HepG2 (cell line): ENCODE measurements around the gene NUP62. TPM values are rescaled to one million over a fixed set of nuclear protein-coding genes. Genes with fewer than 3 reads are reported as not detected.

Experiments
- AHR ChIP-seq: IDR thresholded peaks from 2 replicates; pipeline ENCODE4 v1.6.1; 2018; ENCODE audit warnings: missing genetic modification reagents, missing compliant biosample characterization
- ARNT2 ChIP-seq: sonication (generic); formaldehyde crosslinking; IDR thresholded peaks from 2 replicates; pipeline ENCODE4 v1.8.0; 2022; ENCODE audit warnings: mild to moderate bottlenecking, low read depth, missing genetic modification reagents, moderate library complexity
- FOXC1 ChIP-seq: sonication (generic); formaldehyde crosslinking; IDR thresholded peaks from 2 replicates; pipeline ENCODE4 v1.8.0; 2022; ENCODE audit warnings: mild to moderate bottlenecking, missing genetic modification reagents, borderline replicate concordance
- FOXK1 ChIP-seq: sonication (generic); formaldehyde crosslinking; IDR thresholded peaks from 2 replicates; pipeline ENCODE4 v1.4.0; 2020; ENCODE audit warnings: low read depth, missing genetic modification reagents, borderline replicate concordance
- HOXA7 ChIP-seq: sonication (generic); formaldehyde crosslinking; IDR thresholded peaks from 2 replicates; pipeline ENCODE4 v1.8.1; 2022; ENCODE audit warnings: mild to moderate bottlenecking, missing genetic modification reagents, moderate library complexity
- KLF12 ChIP-seq: sonication (generic); formaldehyde crosslinking; IDR thresholded peaks from 2 replicates; pipeline ENCODE4 v1.4.0; 2020; ENCODE audit warnings: missing genetic modification reagents, borderline replicate concordance
- MAZ ChIP-seq, 2 experiments: sonication (generic) in 1 of 2; formaldehyde crosslinking in 1 of 2; IDR thresholded peaks; 2 replicates each; pipeline versions ENCODE4 v1.5.0 to v1.6.1; 2012 to 2020; ENCODE audit warnings: low read depth in 2 of 2, mild to moderate bottlenecking in 2 of 2, borderline replicate concordance in 1 of 2, improper control_type of control experiment in 1 of 2, low read length in 1 of 2, missing genetic modification reagents in 1 of 2, moderate library complexity in 1 of 2
- MYNN ChIP-seq: sonication (generic); formaldehyde crosslinking; IDR thresholded peaks from 2 replicates; pipeline ENCODE4 v1.4.0; 2020; ENCODE audit warnings: mild to moderate bottlenecking, low read depth, missing genetic modification reagents
- PHB2 ChIP-seq: fragments of 450-650 bp; IDR thresholded peaks from 2 replicates; pipeline ENCODE4 v1.6.1; 2018; ENCODE audit not compliant: partially characterized antibody
- RFX5 ChIP-seq: IDR thresholded peaks from 2 replicates; pipeline ENCODE4 v1.6.1; 2011; ENCODE audit warnings: low read depth, low read length, improper control_type of control experiment
- RFXANK ChIP-seq: IDR thresholded peaks from 2 replicates; pipeline ENCODE4 v1.6.1; 2016
- SP1 ChIP-seq, 2 experiments: fragments of 450-650 bp in 1 of 2; sonication (generic) in 1 of 2; formaldehyde crosslinking in 1 of 2; IDR thresholded peaks; 2 replicates each; pipeline versions ENCODE4 v1.4.0 to v1.6.1; 2016 to 2020; ENCODE audit warnings: missing genetic modification reagents in 1 of 2
- TBL1XR1 ChIP-seq: fragments of 150-350 bp; IDR thresholded peaks from 2 replicates; pipeline ENCODE4 v1.6.1; 2014; ENCODE audit warnings: borderline replicate concordance, low read length; ENCODE audit not compliant: partially characterized antibody
- TMF1 ChIP-seq: sonication (generic); formaldehyde crosslinking; IDR thresholded peaks from 2 replicates; pipeline ENCODE4 v1.8.1; 2022; ENCODE audit warnings: low read depth, missing genetic modification reagents
- ZNF263 ChIP-seq: sonication (generic); formaldehyde crosslinking; IDR thresholded peaks from 2 replicates; pipeline ENCODE4 v1.4.0; 2020; ENCODE audit warnings: missing genetic modification reagents
- ZNF33B ChIP-seq: sonication (generic); formaldehyde crosslinking; IDR thresholded peaks from 2 replicates; pipeline ENCODE4 v1.5.1; 2020; ENCODE audit warnings: mild to moderate bottlenecking, missing genetic modification reagents
- ZNF776 ChIP-seq: sonication (generic); formaldehyde crosslinking; IDR thresholded peaks from 2 replicates; pipeline ENCODE4 v1.4.0; 2020; ENCODE audit warnings: mild to moderate bottlenecking, missing genetic modification reagents
- polyA plus RNA-seq, 8 experiments: library from polyadenylated mRNA; depleted of rRNA in 3 of 8; stranded (reverse) in 7 of 8; unstranded in 1 of 8; fragments of >200 nt; fragmentation: Illumina TruSeq in 4 of 8; extraction: Trizol in 4 of 8; gene quantifications; 2 replicates each; pipeline versions ENCODE4 v1.2.1 to v1.2.3, GENCODE V29; 2011 to 2016; ENCODE audit warnings: low read depth in 4 of 8, missing spikeins in 1 of 8, mixed read lengths in 1 of 8; ENCODE audit not compliant: insufficient read depth in 1 of 8
- total RNA-seq, 5 experiments: library from RNA; depleted of rRNA; stranded (reverse); fragments of >200 nt; fragmentation: Illumina TruSeq; extraction: Trizol; gene quantifications; 2 replicates each; pipeline ENCODE4 v1.2.3, GENCODE V29; 2016; ENCODE audit warnings: low read depth in 1 of 5
- TF ChIP-seq, protein P1 (sequence below): sonication (generic); formaldehyde crosslinking; IDR thresholded peaks from 2 replicates; pipeline ENCODE4 v1.8.1; 2023; ENCODE audit warnings: mild to moderate bottlenecking, moderate library complexity, missing genetic modification reagents
- TF ChIP-seq, protein P2 (sequence below): sonication (generic); formaldehyde crosslinking; IDR thresholded peaks from 2 replicates; pipeline ENCODE4 v1.9.0; 2022; ENCODE audit warnings: missing genetic modification reagents, mild to moderate bottlenecking, borderline replicate concordance
- TF ChIP-seq, protein P3 (sequence below): sonication (generic); formaldehyde crosslinking; IDR thresholded peaks from 2 replicates; pipeline ENCODE4 v1.5.1; 2020; ENCODE audit warnings: mild to moderate bottlenecking, moderate library complexity, missing genetic modification reagents
- TF ChIP-seq, protein P4 (sequence below): sonication (generic); formaldehyde crosslinking; IDR thresholded peaks from 2 replicates; pipeline ENCODE4 v1.4.0; 2020; ENCODE audit warnings: mild to moderate bottlenecking, missing genetic modification reagents

Gene NUP62
- total and polyA plus RNA-seq, 2 of the 13 experiments (the other 11 are each of a cell fraction or from before 2014, with no cell fraction given) = 16.5 to 41.5 TPM

DNA sequence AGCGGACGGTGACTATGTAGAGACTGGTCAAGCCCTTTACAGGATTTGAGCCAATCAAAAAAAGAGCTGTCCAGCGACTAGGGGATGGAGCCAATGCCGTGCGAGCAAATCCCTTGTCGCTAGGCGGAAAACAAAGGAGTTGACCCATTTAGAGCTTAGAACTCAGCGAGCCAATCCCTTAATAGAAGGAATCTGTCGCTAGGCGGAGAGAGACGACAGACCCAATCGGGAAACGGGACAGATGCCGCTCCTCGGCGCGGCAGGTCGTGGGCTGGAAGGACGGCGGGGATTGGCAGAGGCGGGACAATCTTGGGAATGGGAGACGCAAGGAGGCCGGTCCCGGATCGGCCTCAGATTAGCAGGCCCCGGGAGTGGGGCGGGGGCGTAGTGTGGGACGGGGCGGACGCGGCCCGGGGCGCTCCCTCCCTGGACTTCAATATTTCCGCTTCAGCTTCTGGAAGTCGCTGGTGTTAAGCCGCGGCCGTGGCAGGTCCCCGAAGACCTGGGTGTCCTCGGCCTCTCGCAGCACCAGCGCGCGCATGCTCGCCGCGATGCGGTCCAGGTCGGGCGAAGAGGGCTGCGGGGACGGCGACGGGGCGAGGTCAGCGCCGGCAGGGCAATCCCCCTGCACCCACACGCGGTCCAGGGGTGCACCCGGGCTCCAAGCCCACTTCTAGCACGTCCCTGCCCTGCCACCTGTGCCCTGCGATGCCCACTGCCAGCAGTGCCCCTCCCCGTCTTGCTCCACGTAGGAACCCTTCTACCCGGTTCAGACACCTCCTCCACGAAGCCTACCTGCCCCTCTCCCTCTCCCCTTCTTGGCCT is 59.6 kb downstream of the NUP62 start (continued):
- TF ChIP-seq RFXANK (CRISPR knock-in tag) (peak; percentile 99), TBL1XR1 (no peak), KLF12 (CRISPR knock-in tag) (no peak), ZNF33B (CRISPR knock-in tag) (0 out of 2 replicates have a peak, but pooled peaks have one; percentile 72), MYNN (CRISPR knock-in tag) (no peak), MAZ (IDR thresholded peaks at IDR 0.05; ENCODE audit: borderline replicate concordance, low read depth, low read length) (no peak), MAZ (CRISPR knock-in tag; IDR thresholded peaks at IDR 0.05; ENCODE audit: low read depth) (peak; percentile 44; the same call in 1 of the 2 replicates), PHB2 (no peak), TMF1 (CRISPR knock-in tag) (no peak), ZNF263 (CRISPR knock-in tag) (no peak; the same call in 1 of the 2 replicates), RFX5 (peak; percentile 99), ZNF776 (CRISPR knock-in tag) (peak; percentile 78; the same call in 1 of the 2 replicates), FOXC1 (peak; percentile 68), ARNT2 (CRISPR knock-in tag) (no peak), AHR (no peak), FOXK1 (0 out of 2 replicates have a peak, but pooled peaks have one; percentile 34), HOXA7 (CRISPR knock-in tag) (no peak), SP1 (IDR thresholded peaks at IDR 0.05) (no peak), SP1 (CRISPR knock-in tag; IDR thresholded peaks at IDR 0.05) (peak; percentile 51)
- TF ChIP-seq, protein P1, sequence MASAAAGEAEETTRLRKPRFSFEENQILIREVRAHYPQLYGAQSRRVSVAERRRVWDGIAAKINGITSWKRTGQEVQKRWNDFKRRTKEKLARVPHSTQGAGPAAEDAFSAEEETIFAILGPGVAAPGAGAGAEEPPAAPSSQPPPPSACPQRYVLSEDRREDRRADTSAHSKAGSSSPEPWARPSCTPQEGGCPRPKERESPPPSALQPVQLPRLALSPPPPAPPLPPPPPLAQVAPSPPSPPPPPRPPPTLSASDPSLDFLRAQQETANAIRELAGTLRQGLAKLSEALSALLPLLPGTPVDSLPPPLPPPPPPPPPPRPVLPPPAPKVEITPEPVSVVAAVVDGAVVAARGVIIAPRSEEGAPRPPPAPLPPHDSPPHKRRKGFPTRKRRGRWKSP (CRISPR knock-in tag) = no peak
- TF ChIP-seq, protein P2, sequence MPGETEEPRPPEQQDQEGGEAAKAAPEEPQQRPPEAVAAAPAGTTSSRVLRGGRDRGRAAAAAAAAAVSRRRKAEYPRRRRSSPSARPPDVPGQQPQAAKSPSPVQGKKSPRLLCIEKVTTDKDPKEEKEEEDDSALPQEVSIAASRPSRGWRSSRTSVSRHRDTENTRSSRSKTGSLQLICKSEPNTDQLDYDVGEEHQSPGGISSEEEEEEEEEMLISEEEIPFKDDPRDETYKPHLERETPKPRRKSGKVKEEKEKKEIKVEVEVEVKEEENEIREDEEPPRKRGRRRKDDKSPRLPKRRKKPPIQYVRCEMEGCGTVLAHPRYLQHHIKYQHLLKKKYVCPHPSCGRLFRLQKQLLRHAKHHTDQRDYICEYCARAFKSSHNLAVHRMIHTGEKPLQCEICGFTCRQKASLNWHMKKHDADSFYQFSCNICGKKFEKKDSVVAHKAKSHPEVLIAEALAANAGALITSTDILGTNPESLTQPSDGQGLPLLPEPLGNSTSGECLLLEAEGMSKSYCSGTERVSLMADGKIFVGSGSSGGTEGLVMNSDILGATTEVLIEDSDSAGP = no peak; the same call in 1 of the 2 replicates
- TF ChIP-seq, protein P3, sequence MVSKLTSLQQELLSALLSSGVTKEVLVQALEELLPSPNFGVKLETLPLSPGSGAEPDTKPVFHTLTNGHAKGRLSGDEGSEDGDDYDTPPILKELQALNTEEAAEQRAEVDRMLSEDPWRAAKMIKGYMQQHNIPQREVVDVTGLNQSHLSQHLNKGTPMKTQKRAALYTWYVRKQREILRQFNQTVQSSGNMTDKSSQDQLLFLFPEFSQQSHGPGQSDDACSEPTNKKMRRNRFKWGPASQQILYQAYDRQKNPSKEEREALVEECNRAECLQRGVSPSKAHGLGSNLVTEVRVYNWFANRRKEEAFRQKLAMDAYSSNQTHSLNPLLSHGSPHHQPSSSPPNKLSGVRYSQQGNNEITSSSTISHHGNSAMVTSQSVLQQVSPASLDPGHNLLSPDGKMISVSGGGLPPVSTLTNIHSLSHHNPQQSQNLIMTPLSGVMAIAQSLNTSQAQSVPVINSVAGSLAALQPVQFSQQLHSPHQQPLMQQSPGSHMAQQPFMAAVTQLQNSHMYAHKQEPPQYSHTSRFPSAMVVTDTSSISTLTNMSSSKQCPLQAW (CRISPR knock-in tag) = peak; percentile 12; the same call in 1 of the 2 replicates
- TF ChIP-seq, protein P4, sequence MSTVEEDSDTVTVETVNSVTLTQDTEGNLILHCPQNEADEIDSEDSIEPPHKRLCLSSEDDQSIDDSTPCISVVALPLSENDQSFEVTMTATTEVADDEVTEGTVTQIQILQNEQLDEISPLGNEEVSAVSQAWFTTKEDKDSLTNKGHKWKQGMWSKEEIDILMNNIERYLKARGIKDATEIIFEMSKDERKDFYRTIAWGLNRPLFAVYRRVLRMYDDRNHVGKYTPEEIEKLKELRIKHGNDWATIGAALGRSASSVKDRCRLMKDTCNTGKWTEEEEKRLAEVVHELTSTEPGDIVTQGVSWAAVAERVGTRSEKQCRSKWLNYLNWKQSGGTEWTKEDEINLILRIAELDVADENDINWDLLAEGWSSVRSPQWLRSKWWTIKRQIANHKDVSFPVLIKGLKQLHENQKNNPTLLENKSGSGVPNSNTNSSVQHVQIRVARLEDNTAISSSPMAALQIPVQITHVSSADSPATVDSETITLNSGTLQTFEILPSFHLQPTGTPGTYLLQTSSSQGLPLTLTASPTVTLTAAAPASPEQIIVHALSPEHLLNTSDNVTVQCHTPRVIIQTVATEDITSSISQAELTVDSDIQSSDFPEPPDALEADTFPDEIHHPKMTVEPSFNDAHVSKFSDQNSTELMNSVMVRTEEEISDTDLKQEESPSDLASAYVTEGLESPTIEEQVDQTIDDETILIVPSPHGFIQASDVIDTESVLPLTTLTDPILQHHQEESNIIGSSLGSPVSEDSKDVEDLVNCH = no peak
